ENCODE data around the gene TMEM87B.

Gene TMEM87B

DNA sequence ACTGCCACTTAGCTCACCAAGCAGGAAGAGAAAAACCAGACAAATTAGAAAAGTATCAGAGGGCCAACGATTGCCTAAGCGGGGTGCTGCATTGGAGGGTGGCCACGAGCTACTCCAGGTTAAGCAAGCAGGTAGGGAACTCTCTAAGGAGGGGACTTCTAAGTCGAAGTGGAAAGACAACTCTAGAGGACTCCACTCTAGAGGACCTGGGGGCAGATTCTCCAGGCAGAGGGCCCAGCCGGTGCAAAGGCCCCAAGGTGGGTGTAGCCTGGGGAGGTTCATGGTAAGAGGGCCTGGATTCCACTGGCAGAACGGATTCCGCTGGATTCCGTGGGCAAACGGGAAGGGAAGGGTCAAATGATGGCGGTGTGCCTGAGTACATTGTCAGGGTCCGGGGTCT lies 95.8 kb downstream of the TMEM87B start:
- no peak overlapping the region for H3K4me3 ChIP-seq (ENCODE audit: low read depth, low read length)
- TF ChIP-seq, protein P1, sequence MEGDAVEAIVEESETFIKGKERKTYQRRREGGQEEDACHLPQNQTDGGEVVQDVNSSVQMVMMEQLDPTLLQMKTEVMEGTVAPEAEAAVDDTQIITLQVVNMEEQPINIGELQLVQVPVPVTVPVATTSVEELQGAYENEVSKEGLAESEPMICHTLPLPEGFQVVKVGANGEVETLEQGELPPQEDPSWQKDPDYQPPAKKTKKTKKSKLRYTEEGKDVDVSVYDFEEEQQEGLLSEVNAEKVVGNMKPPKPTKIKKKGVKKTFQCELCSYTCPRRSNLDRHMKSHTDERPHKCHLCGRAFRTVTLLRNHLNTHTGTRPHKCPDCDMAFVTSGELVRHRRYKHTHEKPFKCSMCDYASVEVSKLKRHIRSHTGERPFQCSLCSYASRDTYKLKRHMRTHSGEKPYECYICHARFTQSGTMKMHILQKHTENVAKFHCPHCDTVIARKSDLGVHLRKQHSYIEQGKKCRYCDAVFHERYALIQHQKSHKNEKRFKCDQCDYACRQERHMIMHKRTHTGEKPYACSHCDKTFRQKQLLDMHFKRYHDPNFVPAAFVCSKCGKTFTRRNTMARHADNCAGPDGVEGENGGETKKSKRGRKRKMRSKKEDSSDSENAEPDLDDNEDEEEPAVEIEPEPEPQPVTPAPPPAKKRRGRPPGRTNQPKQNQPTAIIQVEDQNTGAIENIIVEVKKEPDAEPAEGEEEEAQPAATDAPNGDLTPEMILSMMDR (conservative IDR thresholded peaks at IDR 0.05; ENCODE audit: low read depth, low read length) = no peak
- no peak for DNase-seq (ENCODE audit: low read depth)

DNA sequence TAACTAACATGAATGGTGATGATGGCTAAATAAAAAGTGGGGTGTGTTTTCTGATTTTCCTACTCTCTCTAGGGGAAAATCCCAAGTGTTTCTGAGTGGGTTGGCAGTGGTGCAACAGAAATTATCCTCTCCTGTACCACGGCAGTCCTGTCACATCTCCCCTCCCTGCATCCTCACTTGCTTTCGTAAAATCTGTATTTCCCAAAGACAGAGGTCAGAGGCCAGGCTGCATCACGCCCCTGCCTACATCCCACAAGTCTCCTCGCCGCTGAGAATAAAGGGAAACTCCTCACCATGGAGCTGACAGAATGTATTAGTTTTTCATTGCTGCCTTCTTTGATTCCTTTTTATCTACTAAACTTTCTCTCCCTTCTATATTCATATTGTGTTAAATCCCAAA lies 96.2 kb downstream of the TMEM87B start:
- no peak for DNase-seq (ENCODE audit: low read depth)
- TF ChIP-seq, protein P1 (conservative IDR thresholded peaks at IDR 0.05; ENCODE audit: low read depth, low read length) = no peak

DNA sequence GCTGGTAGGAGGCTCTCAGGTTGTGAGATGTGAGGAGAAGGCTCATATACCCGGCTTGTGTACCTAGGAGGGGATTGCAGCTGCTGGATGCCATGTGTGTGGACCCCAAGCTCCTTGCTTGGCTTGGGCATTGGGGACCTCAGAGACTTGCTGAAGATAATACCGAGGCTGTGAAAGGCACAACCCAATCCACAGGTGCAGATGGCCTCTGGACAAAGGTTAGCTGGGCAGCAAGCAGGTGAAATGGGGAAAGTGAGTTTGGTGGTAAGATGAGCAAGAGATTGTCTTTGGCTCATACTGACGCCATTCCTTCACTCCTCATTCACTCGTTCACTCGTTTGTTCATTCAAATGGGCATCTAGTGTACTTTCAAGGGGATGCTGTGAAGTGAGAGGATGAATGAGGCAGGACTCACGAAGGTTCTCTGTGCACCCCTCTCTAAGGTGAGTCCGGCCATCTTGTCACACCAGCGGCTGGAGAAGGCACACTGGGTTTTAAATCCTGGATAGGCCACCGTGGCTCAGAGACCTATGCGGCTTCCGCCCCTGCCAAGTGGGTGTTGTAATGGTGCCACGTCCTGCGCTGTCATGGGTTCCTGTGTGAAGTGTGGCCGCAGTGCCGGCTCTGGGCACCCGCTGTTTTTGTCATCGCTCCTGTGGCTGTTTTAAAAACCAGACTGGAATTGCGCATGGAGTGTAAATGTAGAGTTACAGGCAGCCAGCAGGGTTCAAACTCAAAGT lies 96.8 kb downstream of the TMEM87B start:
- TF ChIP-seq, protein P1 (conservative IDR thresholded peaks at IDR 0.05; ENCODE audit: low read depth, low read length) = no peak
- H3K4me3 ChIP-seq (ENCODE audit: low read depth, low read length) = no peak overlapping the region
- no peak for DNase-seq (ENCODE audit: low read depth)

More for the DNA sequence above, 96.2 kb downstream of the TMEM87B start:
- H3K4me3 ChIP-seq (ENCODE audit: low read depth, low read length) = no peak overlapping the region

DNA sequence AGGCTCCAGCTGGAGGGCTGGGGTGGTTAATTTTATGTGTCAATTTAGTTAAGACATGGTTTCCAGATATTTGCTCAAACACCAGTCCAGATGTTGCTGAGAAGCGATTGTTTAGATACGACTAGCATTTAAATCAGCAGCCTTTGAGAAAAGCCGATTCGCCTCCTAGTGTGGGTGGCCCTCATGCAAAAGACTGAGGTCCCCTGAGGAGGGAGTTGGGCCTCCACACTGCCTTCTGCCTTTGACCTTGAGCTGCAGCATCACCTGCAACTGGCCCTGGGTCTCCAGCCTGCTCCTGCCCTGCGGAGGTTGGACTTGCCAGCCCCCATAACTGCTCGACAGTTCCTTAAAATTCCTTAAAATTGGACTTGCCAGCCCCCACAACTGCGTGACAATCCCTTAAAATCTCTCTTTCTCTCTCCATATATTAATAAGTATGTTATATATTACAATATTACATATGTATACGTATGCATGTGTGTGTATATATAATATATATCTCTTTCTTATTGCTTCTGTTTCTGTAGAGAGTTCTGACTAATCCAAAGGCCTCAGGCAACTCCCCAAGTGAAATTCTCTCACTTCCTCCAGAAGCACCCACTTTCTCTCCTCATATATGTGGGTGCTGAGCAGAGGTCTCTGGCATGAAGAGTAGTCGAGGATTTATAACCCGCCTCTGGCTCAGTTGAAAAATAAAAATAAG lies 97.6 kb downstream of the TMEM87B start:
- TF ChIP-seq, protein P1 (conservative IDR thresholded peaks at IDR 0.05; ENCODE audit: low read depth, low read length) = no peak
- no peak for DNase-seq (ENCODE audit: low read depth)

DNA sequence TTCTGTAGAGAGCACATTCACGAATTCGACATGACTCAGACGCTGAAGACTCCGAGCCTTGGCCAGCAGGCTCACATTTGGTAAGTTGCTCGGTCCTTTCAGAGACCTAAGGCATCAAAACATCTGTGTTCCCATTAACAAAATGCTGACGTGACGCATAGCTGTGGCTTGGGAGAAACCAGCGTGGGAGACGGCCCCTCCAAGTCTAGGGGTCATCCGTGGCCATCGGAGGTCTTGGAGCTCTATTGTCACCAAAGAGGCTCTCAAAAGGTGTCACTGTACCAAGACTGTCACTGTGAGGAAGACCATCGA lies 98.1 kb downstream of the TMEM87B start:
- DNase-seq (ENCODE audit: low read depth) = no peak
- TF ChIP-seq, protein P1 (conservative IDR thresholded peaks at IDR 0.05; ENCODE audit: low read depth, low read length) = no peak

More for the DNA sequence above, 97.6 kb downstream of the TMEM87B start:
- H3K4me3 ChIP-seq (ENCODE audit: low read depth, low read length) = no peak overlapping the region

DNA sequence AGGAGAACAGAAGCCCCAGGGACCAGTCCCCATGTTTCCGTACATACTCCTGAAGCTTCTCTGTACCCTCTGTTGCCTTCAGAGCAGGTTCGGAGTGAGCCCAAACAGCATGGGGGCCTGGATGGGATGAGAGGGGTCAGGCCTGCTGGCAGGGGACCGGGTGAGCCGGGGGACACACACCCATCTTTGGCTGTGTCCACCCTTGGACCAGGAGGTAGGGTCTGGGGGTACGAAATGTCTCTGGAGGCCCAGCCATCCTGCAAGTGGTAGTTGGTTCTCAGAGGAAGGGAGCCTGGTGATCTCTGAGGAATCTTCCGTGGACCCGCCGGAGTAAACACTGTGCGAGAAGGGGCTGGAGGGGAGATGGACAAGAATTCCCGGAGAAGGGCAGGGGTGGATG lies 98.4 kb downstream of the TMEM87B start:
- TF ChIP-seq, protein P1 (conservative IDR thresholded peaks at IDR 0.05; ENCODE audit: low read depth, low read length) = no peak
- H3K4me3 ChIP-seq (ENCODE audit: low read depth, low read length) = no peak overlapping the region
- DNase-seq (ENCODE audit: low read depth) = no peak

More for the DNA sequence above, 98.1 kb downstream of the TMEM87B start:
- H3K4me3 ChIP-seq (ENCODE audit: low read depth, low read length) = no peak overlapping the region

Data from choroid plexus epithelial cell (primary cell).